Activated CD8-positive, alpha-beta memory T cell treated with anti-CD3 and anti-CD28 coated beads for 1 hour (primary cell): ENCODE results near the gene PIP5K1B.

ENCODE experiments used
- DNase-seq, 2 donors: peaks; one replicate each; pipeline ENCODE4 v3.0.0-alpha.2; 2020; ENCODE audit warnings: low read depth in 1 of 2; ENCODE audit errors: extremely low read depth in 1 of 2

PIP5K1B gene

DNA sequence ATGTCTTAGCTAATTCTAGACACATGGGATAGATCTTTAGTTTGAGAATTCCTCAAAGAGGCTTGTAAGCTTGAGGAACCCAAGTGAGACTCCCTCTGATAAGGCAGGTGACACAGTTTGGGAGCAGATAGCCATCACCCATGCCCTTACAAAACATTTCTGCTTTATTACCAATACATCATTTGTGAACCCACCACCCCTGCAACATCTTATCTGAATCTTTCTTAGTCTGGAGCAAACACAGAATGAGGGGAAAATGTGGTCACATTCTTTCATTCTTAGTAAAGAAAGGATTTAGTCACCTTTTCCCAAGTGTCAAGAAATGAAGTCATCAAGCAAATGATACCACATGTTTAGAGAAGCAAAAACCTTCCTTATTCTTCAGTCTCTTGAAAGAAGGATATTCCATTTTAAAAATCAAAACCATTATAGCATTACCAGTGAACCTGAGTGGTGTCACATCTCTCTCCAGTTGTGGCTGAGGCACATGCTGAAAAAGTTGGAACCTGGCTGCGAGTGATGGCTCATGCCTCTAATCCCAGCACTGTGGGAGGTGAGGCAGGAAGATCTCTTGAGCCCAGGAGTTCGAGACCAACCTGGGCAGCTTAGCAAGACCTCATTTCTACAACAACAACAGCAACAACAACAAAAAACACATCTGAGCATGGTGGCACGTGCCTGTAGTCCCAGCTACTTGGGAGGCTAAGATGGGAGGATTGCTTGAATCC is 243.0 kb downstream of the PIP5K1B start:
- DNase-seq, result no peak

DNA sequence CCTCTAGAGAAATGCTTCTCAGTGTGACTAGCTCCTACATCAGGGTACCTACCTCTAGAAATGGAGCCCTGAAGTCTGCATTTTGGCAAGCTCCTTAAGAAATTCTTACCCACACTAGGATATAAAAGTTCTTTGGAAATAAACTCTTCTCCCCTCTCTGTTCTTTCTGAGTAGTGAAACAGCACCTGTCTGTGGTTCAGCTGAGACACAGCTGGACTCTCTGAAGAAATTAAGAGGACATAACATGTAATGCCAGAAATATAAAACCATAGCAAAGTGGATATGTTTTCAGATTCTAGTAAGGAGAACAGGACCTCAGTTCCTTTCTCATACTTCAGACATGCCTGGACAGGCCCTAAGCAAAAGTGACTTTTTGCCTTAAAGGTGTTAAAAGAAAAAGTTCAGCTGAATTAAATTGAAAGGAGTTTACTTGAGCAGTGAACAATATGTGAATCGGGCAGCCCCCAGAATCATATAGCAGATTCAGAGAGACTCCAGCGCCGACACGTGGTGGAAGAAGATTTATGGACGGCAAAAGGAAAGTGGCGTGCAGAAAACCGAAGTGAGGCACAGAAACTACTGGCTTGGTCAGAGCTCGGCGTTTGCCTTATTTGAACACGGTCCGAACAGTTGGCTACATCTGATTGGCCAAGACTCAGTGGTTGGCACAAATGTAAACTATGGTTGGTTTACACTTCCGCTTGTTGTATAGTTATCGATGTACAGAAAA is 244.4 kb downstream of the PIP5K1B start:
- DNase-seq, result no peak

DNA sequence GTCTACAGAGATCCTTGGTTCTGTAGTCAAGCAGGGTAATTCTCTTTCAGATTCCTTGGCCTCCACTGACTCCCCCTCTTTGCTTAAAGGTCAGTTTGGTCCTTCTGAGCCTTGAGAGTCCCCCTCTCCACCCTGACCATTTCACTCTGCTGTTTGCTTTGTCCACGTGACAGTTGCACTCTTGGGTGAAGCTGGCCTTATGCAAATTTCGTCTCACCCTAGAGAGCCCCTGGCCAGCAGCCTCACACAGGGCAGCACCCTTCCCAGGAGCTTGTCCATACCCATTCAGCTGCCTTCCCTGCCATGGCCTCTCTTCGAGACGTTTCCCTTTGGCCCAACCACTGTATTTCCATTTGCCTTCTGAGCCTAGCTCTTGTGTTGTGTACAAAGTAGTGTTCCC is 245.1 kb downstream of the PIP5K1B start:
- no peak for DNase-seq

DNA sequence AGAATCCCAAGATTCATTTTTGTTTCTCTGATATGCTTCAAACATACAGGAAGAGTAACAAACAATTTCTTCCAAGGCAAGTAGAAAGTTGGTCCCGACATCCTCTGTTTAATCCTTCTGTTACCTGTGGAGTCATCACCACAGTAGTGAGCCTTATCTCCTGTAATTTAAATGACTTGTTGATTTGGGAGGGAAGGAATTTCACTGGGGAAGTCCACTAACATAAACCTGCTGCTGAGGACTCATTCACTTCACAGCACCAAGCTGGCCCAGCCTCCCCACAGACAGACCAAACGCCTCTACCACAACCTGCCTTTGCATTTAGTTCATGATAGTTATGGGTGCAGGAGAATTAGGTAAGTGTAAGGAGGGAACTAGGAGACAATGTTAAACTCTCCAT is 245.6 kb downstream of the PIP5K1B start:
- DNase-seq, result no peak

- DNase-seq, result no peak
These were observed 247.0 kb downstream of the PIP5K1B start for GRCh38 chr9:68951879-68952659.

- no peak for DNase-seq
These were observed 248.7 kb downstream of the PIP5K1B start for GRCh38 chr9:68953771-68954170.

- DNase-seq, result no peak
These were observed 250.3 kb downstream of the PIP5K1B start for GRCh38 chr9:68955330-68955729.

DNA sequence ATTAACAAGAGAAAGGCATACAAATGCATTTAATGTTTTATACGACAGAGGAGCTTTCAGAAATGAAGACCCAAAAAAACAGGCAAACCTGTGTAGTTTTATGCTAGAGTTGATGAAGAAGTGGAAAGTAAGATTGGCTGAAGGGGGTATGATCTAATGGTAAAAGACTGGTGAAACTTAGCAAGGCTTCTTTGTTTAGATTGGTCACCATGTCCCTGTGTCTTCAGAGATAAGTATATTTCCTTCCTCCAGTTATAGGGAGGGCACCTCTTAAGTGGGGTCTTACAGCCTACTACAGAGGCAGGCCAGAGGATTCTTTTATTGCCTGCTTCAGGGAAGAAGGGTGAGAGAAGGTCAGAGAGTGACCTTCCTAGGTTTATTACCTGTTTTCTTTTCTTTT is 252.4 kb downstream of the PIP5K1B start:
- DNase-seq, result no peak

- no peak for DNase-seq
These were observed 256.5 kb downstream of the PIP5K1B start for GRCh38 chr9:68961587-68961986.

DNA sequence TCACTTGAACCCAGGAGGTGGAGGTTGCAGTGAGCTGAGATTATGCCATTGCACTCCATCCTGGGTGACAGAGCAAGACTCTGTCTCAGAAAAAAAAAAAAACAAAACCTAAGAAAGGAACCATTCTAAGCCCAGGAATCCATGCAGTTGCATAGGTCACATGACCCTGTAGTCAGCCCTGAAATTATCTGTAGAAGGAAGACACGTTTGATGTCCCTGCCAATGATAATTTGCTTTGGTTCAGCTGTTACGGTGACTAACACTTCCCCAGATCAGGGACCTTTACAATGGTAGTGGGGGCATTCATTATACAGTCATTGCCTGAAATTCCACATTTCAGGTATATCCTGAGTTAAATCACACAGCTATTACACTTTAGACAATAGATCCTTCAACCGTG is 258.4 kb downstream of the PIP5K1B start:
- DNase-seq, result no peak

DNA sequence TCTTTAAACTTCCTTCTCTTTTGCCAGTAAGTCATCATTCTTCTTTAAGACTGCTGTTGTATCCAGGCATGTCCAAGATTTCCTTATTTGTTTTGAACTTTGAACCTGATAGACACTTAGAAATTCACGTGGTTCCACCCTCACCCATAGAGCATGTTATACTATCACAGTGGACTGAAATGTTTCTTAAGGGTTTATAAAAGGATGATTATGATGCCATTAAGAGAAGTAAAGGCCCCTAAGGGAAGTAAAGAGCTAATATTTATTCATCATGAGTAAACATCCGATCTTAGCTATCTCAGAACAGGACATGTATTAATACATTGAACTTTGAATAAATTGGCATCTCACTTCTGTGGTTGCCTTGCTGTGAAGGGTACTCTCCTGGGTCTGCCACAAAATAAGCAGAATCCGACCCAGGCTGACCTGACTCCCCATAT is 259.1 kb downstream of the PIP5K1B start:
- DNase-seq, result no peak

- DNase-seq, result no peak
These were observed 259.7 kb downstream of the PIP5K1B start for GRCh38 chr9:68964765-68965164.

DNA sequence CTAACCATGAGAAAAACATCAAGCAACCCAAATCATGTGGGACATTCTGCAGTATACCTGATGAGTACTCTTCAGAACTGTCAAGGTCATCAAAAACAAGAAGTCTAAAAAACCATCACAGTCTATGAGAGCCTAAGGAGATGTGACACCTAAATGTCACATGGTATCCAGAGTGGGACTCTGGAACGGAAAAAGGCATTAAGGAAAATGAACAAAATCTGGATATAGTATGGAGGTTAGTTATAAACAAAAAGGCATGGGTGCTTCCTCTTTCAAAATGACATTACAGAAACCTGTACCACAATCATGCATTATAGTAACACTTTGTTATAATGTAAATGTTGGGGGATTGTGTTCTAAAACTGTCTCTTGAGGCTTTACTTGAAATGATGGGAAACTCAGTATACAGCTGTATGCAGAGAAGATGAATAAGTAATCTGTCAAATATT is 261.5 kb downstream of the PIP5K1B start:
- DNase-seq, result no peak

- no peak for DNase-seq
These were observed 262.8 kb downstream of the PIP5K1B start for GRCh38 chr9:68967800-68968199.

GRCh38 chr9:68969538-68969937 is 264.5 kb downstream of the PIP5K1B start:
- DNase-seq, result no peak

- no peak for DNase-seq
These were observed 265.1 kb downstream of the PIP5K1B start for GRCh38 chr9:68970151-68970550.

DNA sequence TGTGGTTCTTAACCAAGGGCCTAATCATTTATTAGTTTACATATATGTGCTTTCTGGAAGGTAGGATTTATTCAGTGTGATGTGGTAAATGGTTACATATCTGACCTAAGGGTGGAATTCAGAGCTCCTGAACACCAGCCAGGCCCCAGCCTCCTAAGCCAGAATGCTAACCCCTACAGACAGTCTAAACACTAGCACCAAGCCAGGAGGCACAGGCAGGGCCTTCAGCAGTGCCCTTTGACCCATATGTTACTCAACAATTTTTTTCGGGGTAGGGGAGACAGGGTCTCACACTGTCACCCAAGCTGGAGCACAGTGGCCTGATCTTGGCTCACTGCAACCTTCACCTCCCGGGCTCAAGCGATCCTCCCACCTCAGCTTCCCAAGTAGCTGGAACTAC is 268.6 kb downstream of the PIP5K1B start:
- DNase-seq, result no peak

- DNase-seq, result no peak
These were observed 269.4 kb downstream of the PIP5K1B start for GRCh38 chr9:68974431-68974830.

GRCh38 chr9:68974901-68975300 is 269.9 kb downstream of the PIP5K1B start:
- DNase-seq, result no peak

DNA sequence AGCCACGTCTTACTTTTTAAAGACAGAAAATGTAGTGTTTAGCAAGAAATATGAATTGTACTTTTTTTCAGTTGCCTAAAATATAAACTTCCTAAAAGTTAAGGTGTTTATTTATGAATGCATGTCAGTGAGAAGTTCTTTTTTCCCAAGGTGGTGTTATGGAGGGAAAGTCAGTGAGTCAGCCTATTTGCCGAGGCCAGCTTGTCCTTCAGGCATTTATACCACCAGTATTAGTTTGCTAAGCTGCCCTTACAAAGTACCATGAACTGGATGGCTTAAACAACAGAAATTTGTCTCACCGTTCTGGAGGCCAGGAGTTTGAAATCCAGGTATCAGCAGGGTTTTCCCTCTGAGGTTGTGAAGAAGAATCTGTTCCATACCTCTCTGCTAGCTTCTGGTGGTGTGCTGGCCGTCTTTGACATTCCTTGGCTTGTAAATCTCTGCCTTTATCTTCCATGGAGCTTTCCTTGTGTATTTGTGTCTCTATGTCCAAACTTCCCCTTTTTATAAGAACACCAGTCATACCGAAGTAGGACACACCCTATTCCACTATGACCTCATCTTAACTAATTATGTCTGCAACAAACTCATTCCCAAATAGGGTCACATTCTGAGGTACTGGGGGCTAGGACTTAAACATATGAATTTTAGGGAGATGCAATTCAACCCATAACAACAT is 270.5 kb downstream of the PIP5K1B start:
- no peak for DNase-seq

DNA sequence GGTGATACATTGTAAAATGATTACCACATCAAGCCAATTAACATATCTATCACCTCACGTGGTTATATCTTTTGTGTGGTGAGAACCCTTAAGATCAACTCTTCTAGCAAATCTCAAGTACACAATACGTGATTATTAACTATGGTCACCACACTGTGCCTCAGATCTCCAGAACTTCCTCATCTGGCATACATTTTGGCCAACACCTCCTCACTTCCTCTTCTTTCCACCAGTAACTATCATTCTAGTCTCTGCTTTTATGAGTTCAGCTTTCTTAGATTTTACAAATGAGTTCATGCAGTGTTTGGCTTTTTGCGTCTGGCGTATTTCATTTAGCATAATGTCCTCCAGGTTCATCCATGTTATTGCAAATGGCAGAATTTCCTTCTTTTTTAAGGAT is 273.0 kb downstream of the PIP5K1B start:
- no peak for DNase-seq
